GM12892 (cell line): ENCODE measurements around the gene MACROD2.
"Not testable (repeated sequence)": the region's sequence is repeated elsewhere in the genome, so short reads cannot be mapped to it uniquely, and the experiment has no call there.

Experiments used
- POLR2A ChIP-seq: IDR thresholded peaks from 2 replicates; pipeline ENCODE4 v1.6.1; 2011; ENCODE audit warnings: low read depth, low read length, control low read depth
- POLR2AphosphoS5 ChIP-seq: IDR thresholded peaks from 2 replicates; pipeline ENCODE4 v1.6.1; 2011; ENCODE audit warnings: low read depth, low read length, control low read depth
- TAF1 ChIP-seq: IDR thresholded peaks from 2 replicates; pipeline ENCODE4 v1.6.1; 2011; ENCODE audit warnings: low read depth, mild to moderate bottlenecking, control low read depth, low read length, borderline replicate concordance

DNA sequence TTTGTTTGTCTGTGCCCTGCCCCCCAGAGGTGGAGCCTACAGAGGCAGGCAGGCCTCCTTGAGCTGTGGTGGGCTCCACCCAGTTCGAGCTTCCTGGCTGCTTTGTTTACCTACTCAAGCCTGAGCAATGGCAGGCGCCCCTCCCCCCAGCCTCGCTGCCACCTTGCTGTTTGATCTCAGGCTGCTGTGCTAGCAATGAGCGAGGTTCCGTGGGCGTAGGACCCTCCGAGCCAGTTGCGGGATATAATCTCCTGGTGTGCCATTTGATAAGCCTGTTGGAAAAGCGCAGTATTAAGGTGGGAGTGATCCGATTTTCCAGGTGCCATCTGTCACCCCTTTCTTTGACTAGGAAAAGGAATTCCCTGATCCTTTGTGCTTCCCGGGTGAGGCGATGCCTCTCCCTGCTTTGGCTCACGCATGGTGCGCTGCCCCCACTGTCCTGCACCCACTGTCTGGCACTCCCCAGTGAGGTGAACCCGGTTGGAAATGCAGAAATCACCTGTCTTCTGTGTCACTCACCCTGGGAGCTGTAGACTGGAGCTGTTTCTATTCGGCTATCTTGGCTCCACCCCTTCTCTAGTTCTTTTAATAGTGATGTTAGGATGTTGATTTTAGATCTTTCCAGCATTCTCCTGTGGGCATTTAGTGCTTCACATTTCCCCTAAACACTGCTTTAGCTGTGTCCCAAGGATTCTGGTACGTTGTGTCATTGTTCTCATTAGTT is 471.9 kb downstream of the MACROD2 start:
- TF ChIP-seq POLR2A, TAF1, POLR2AphosphoS5: not testable (repeated sequence)
